GM21447 (cell line): ENCODE results near the gene KIF13A.
"Not testable (repeated sequence)": the region's sequence is repeated elsewhere in the genome, so short reads cannot be mapped to it uniquely, and the experiment has no call there.

Experiments
- ATAC-seq: cut with Tn5 transposase; IDR thresholded peaks from one replicate; pipeline ENCODE4 v1.9.1; 2021; ENCODE audit not compliant: unreplicated experiment

The KIF13A gene

GRCh38 chr6:17999425-17999824 is 12.0 kb upstream of the KIF13A start:
- no peak for ATAC-seq

DNA sequence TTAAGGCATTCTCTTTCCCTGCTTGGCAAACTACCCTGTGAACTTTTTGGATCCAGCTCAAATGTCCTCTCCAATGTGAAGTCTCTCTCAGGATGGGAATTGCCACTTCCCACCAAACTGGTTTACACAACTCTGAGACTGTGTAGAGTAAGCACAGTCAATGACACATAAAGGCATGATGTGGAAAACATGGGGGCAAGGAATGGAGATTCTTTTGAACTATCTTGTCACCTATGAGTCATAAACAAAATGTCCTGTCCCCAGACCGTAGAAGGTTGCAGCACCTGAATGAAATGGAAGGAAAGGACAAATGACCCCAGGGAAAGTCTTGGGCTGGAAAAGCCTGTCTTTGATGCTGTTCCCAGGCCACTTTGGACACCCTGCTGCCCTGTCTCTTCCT is 11.0 kb upstream of the KIF13A start:
- no peak for ATAC-seq

DNA sequence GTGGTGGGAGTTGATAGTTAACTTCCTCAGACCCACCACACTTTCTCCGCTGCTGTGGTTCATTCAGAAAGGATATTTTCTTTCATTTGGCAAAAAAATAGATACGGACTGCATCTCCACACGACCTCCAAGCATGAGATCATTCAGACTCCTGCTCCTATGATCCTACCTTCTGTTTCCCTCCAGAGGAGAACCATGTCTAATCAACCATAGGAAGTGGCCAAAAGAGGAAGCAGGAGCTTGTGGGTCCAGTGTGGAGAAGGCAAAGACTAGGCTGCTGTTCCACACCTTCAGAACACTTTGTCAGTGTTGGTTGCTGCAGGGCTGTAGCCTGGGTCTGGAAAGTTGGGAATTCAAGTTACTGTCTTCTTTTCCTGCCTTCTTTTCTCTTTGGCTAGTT is 10.6 kb upstream of the KIF13A start:
- ATAC-seq, result no peak

DNA sequence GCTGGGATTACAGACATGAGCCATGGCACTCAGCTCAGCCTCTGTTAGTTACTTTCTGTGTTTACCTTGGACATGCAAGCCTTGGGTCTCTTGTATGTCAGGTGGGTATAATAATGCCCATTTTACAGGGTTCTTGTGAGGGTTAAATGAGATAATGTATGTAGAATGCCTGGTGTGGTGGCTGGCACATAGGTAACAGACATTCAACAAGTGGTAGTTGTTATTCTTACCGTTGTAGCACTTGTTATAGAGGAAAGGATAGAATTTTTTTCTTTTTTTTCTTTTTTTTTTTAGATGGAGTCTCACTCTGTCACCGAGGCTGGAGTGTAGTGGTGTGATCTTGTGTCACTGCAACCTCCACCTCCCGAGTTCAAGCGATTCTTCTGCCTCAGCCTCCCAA is 8.0 kb upstream of the KIF13A start:
- ATAC-seq, result no peak

GRCh38 chr6:17994019-17994418 is 6.6 kb upstream of the KIF13A start:
- ATAC-seq, result no peak

DNA sequence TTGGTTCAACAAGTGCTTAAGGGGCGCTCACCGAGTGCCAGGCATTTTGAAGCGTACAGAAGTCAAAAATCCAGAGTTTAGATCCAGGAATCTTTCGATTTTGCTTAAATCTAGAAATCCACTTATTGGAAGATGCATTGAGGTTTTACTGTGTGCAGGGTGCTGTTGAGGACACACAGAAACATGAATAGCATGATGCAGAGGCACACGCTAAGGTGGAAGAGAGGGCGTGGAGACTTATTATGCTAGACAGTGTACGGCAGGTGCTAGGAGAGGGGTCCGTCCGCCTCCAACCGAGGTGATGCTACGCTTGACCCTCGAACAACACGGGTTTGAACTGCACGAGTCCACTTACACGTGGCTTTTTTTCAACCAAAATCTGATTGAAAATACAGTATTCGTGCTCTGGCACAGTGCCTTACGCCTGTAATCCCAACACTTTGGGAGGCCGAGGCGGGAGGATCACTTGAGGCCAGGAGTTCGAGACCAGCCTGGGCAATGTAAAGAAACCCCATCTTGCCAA is 1.0 kb upstream of the KIF13A start:
- ATAC-seq, result no peak

GRCh38 chr6:17987697-17988421 is 424 bp upstream of the KIF13A start:
- peak; percentile 83 for ATAC-seq

DNA sequence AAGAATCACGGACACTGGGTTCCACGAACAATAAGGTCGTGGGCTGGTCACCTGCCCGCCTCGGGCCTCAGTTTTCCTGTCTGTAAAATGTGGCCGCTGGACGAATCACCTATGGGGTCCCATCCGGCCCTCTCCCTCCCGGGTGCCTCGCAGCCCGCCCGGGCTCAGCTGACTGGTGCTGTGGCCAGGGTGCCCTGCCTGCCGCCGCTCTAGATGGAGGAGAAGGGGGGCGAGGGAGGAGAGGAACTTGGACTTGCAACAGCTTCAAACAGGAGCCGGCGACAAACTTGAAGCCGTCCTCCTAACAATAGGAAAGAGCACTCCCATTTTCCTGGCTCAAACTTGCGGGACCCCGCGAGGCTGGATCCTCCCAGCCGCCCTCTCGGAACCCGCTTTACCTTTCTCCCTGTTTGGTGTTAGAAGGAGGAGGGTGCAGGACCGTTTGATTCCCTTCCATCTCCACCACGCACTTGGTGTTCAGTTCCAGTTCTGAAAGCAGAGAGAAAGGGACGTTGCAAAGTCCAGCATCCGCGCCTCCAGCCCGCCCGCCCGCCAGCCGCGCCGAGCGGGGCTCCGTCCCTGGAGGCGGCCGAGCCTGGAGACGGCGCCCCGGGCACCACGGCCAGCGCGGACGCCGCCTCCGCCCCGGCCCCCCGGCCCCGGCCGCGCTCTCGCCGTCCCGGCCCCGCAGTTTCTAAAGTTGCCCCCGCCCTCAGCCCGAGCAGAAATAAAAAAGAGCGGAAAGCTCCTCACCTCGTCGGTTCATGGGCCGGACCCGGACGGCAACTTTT is 584 bp downstream of the KIF13A start:
- ATAC-seq, result peak; percentile 23

- no peak for ATAC-seq
These were observed 1.3 kb downstream of the KIF13A start for GRCh38 chr6:17985934-17986655.

- ATAC-seq, result no peak
These were observed 2.4 kb downstream of the KIF13A start for GRCh38 chr6:17984812-17985670.

- ATAC-seq, result no peak
These were observed 3.0 kb downstream of the KIF13A start for GRCh38 chr6:17984399-17984798.

GRCh38 chr6:17983730-17984129 is 3.7 kb downstream of the KIF13A start:
- ATAC-seq, result no peak

GRCh38 chr6:17980329-17980728 is 7.1 kb downstream of the KIF13A start:
- ATAC-seq, result no peak

DNA sequence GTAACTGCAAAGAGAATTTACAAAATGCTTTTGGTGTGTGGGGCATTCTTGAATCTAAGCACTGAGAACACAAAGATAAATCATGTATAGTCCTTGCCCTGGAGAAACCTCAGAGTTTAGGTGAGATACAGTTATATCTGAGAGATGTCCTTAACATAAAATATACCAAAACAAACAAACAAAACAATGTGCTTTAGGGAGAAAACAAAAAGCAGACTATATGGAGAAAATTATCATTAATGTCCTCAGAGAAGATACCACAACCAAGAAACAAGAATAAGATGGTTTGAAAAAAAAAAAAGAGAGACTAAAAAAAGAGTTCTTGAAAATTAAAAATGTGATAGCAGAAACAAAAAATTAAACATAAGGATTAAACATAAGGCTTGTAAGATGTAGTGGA is 8.0 kb downstream of the KIF13A start:
- ATAC-seq, result no peak

GRCh38 chr6:17976258-17976657 is 11.2 kb downstream of the KIF13A start:
- ATAC-seq, result not testable (repeated sequence)

- no peak for ATAC-seq
These were observed 12.7 kb downstream of the KIF13A start for GRCh38 chr6:17974570-17975368.

GRCh38 chr6:17972978-17973622 is 14.3 kb downstream of the KIF13A start:
- ATAC-seq, result no peak

DNA sequence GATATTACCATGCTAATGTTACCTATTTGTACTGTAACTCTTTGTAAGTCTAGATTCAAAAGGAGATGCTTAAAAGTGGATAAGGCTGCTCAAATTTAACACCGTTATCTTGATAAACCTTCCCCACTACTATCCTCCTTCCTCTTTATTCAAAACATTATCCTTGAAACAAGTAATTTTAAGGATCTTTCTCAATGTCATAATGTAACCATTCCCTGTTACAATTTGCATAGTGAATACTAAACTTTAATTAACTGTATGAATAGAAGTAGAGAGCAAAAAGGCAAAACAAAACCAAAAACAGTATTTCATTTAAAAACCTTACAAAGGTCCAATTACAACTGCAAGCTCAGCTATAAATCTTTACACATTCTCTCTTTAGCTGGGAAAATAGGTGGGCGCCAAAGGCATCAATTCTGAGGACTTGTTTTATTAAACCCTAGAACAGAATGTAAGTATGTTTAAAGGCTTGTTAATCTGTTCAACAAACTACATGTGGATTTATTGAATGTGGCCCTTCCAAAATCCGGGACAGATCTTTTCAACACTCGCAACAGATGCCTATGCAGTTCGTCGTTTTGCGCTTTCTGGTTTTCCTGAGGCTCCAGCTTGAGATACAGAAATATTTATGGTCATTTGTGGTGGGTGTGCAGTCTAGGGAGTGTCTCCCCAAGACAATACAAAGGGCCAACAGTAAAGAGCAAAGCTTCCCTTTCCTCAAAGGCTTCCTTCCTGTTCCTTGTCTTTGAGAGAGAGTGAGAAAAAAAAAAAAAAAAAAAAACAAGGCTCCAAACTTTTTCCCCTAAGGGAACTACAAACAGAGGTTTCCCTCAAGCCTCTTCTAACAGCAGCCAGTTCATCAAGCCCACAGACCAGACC is 15.1 kb downstream of the KIF13A start:
- ATAC-seq, result no peak
